Adipocyte (in vitro differentiated cells): ENCODE measurements around the gene OR2S2.
A peak's percentile ranks its signal among the peaks of the same experiment; 100 is the strongest.

Source experiments
- DNase-seq: peaks from one replicate; pipeline ENCODE4 v3.0.0-alpha.2; 2015; ENCODE audit warnings: low read depth
- H3K27me3 ChIP-seq: replicated peaks from 2 replicates; pipeline ENCODE4 v1.7.0; 2013; ENCODE audit warnings: mild to moderate bottlenecking, low read length, moderate library complexity; ENCODE audit not compliant: control insufficient read depth, insufficient read depth
- H3K36me3 ChIP-seq: 2 replicates; pipeline ENCODE4 v1.7.0; 2013; ENCODE audit warnings: low read length, mild to moderate bottlenecking, moderate library complexity; ENCODE audit not compliant: control insufficient read depth, insufficient read depth, severe bottlenecking
- H3K4me1 ChIP-seq: 2 replicates; pipeline ENCODE4 v1.7.0; 2013; ENCODE audit warnings: mild to moderate bottlenecking, low read length, moderate library complexity; ENCODE audit not compliant: control insufficient read depth, insufficient read depth
- H3K4me3 ChIP-seq: 2 replicates; pipeline ENCODE4 v1.7.0; 2013; ENCODE audit warnings: mild to moderate bottlenecking, low read length, moderate library complexity
- H3K9ac ChIP-seq: 2 replicates; pipeline ENCODE4 v1.7.0; 2013; ENCODE audit warnings: mild to moderate bottlenecking, low read length, moderate library complexity
- H3K9me3 ChIP-seq: 2 replicates; pipeline ENCODE4 v1.7.0; 2013; ENCODE audit warnings: mild to moderate bottlenecking, low read length, moderate library complexity; ENCODE audit not compliant: control insufficient read depth

OR2S2 gene

DNA sequence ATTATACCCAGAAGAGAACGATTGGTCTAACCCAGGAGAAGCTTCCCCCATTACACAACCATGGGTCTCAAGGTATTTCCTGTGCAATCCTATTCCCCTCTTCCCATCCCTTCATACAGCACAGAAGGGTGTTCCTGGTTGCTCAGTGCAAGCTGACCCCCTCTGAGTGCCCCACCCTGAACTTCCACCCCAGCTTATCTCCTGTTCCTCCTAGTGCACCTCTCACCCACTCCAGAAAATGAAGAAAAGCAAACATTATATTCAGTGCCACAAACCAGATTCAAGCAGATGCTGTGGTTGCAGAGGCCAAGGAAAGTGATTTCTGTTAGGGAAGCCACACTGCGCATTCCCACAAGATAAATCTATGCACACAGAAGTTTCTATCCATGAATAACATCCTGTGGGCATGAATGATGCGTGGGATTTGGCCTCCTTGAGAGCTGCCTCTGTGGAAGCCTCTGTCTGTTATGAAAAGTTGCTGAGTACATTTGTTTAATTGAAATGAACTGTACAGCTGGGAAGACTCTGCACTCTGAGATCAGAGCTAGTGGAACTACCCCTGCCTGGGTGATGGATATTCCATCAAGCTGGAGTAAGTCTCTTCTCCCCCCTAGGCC is 2.2 kb upstream of the OR2S2 start:
- peak; percentile 33 for DNase-seq
- peaks cover 13% of the 10 kb centered on the region for H3K4me1 ChIP-seq
- H3K4me3 ChIP-seq: no peak overlapping the region
- no peak overlapping the region for H3K9ac ChIP-seq
- H3K36me3 ChIP-seq: no peaks in the 10 kb centered on the region
- no peaks in the 10 kb centered on the region for H3K27me3 ChIP-seq
- H3K9me3 ChIP-seq: no peaks in the 10 kb centered on the region

DNA sequence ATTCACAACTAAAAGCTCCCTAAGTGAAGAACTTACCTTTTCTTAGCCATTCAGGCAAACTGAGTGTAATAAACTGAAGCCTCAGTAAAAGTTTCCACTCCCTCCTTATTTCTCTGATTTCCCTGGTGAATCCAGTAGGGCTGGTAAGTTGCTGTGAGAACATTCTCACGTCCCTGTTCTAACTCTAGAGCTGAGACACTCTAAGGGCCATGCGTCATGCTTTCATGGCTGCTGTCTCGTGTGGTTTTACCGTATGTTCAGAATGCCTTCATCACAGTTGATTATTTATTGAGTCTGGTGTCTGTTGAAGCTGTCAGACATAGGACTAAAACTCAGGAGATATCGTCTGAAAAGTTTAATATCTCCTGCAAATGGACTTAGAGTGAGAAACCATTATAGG is 1.3 kb downstream of the OR2S2 start:
- Histone ChIP-seq H3K4me1 (peaks cover 12% of the 10 kb centered on the region), H3K36me3 (no peaks in the 10 kb centered on the region), H3K4me3 (no peak overlapping the region), H3K27me3 (no peaks in the 10 kb centered on the region), H3K9ac (no peak overlapping the region), H3K9me3 (no peaks in the 10 kb centered on the region)
- no peak for DNase-seq

DNA sequence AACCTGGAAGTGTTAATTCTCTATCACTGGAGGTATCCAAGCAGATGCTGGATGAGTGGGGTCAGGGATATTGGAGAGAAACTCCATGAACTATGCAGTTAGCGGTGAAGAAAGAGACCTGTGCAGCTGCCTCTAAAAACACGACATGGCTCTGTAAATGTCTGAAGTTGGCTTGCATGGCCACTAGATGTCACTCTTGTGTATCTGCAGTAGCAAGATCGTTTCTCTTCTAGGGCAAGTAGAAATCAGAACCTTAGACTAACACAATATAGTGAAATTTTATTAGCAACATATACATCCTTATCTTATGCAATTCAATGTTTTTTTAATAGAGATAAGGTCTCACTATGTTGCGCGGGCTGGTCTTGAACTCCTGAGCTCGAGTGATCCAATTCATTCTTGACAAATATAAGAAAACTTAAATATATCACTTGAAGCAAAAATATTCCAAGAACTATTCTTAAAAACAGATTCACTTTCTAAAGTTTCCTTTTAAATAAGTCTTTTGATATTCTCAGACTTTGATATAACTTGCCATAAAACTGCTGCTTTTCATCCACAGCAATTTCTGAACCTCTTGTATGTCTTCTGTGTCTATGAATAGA is 2.9 kb downstream of the OR2S2 start:
- DNase-seq: peak; percentile 91
- peak overlapping the region; percentile 2 for H3K9ac ChIP-seq

DNA sequence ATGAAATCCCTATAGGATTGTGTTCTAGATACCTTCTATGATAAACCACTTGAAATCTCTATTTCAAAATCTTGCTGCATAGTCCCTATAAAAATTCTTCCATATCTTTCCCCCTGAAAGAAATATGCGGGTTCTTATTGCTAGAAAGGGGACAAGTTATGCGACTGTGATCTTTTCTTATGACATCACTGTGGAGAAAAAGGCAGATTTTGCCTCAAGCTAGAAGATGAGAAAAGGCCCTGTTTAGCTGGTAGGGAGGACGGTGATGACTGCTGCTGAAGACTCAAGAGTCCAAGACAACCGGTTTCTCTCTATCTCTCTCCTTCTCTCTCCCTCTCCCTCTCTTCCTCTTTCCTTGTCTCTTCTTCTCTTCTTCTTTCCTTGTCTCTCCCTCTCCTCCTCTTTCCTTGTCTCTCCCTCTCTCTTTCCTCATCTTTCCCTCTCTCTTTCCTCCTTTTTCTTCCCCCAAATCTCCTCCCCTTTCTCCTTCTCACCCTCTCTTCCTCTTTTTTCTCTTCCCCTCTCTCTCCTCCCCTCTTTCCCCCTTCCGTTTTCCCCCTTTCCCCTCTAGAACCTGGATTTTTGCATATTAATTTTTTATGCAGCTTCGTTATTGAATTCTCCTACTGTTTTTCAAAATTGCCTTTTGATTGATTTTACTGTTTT is 5.3 kb downstream of the OR2S2 start:
- no peaks in the 10 kb centered on the region for H3K9me3 ChIP-seq
- no peak overlapping the region for H3K4me3 ChIP-seq
- DNase-seq: no peak
- H3K27me3 ChIP-seq: no peaks in the 10 kb centered on the region
- no peak overlapping the region for H3K9ac ChIP-seq
- H3K36me3 ChIP-seq: no peaks in the 10 kb centered on the region
- peaks cover 10% of the 10 kb centered on the region for H3K4me1 ChIP-seq

More for the DNA sequence above, 2.9 kb downstream of the OR2S2 start:
- H3K36me3 ChIP-seq: no peaks in the 10 kb centered on the region
- H3K4me1 ChIP-seq: peaks cover 15% of the 10 kb centered on the region
- no peaks in the 10 kb centered on the region for H3K27me3 ChIP-seq
- H3K9me3 ChIP-seq: no peaks in the 10 kb centered on the region
- H3K4me3 ChIP-seq: no peak overlapping the region

DNA sequence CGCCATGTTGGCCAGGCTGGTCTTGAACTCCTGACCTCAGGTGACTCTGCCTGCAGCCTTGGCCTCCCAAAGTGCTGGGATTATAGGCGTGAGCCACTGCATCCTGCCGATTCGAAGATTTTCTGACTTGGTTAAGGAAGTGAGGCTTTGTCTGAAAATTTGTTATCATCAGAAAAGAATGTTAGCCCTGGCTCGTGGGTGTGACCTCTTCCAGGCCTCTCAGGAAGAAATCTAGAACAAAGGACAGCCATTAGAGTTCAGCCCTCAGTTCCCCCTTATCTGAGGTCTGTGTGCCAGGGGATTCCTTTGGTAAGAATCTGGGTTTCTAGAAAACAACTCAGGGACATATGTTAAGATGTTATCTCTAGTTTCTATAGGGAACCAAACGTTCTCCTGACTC is 6.2 kb downstream of the OR2S2 start:
- peak; percentile 44 for DNase-seq
- no peaks in the 10 kb centered on the region for H3K27me3 ChIP-seq
- no peak overlapping the region for H3K4me3 ChIP-seq
- H3K9me3 ChIP-seq: no peaks in the 10 kb centered on the region
- H3K9ac ChIP-seq: no peak overlapping the region
- H3K4me1 ChIP-seq: peaks cover 10% of the 10 kb centered on the region
- H3K36me3 ChIP-seq: no peaks in the 10 kb centered on the region

DNA sequence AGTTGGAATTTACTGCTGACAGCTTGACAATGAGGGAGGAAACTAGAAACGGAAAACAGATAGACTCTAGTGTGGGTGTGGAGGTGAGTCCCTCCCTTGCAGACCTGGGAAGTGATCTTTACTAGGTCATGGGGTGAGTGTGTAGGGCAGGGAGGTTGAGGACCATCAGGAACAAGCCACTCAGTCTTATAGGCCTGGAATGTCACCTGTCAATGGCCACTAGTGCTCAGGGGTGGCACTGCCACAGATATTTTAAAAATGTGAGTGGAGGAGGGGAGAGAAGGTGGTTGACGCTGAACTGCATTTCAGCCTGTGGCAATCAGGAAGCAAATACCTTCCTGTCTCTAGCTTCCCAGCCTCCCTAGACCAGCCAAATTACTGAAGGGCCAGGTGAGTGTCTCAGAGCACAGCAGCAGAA is 9.0 kb downstream of the OR2S2 start:
- H3K4me3 ChIP-seq: no peak overlapping the region
- H3K9ac ChIP-seq: no peak overlapping the region
- no peaks in the 10 kb centered on the region for H3K9me3 ChIP-seq
- H3K4me1 ChIP-seq: peaks cover 15% of the 10 kb centered on the region
- H3K36me3 ChIP-seq: no peaks in the 10 kb centered on the region
- H3K27me3 ChIP-seq: no peaks in the 10 kb centered on the region
- DNase-seq: no peak

DNA sequence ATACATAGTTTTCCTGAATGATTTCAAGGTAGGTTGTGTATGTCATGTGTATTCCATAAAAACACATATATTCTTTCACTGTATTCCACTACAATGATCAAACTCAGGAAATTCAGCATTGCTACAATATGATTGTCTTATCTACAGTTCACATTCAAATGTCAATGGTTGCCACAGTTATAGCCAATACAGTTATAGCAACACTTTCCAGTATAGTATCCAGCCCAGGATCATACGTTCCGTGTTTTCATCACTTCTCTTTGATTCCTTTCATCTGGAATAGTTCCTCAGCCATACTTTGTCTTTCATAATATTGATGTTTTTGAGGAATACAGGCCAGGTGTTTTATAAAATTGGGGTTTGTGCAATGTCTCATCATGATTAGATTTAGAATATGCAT is 9.5 kb downstream of the OR2S2 start:
- no peak overlapping the region for H3K9ac ChIP-seq
- H3K4me3 ChIP-seq: no peak overlapping the region
- no peak for DNase-seq
- no peaks in the 10 kb centered on the region for H3K9me3 ChIP-seq
- H3K4me1 ChIP-seq: peaks cover 15% of the 10 kb centered on the region
- no peaks in the 10 kb centered on the region for H3K36me3 ChIP-seq
- H3K27me3 ChIP-seq: no peaks in the 10 kb centered on the region

DNA sequence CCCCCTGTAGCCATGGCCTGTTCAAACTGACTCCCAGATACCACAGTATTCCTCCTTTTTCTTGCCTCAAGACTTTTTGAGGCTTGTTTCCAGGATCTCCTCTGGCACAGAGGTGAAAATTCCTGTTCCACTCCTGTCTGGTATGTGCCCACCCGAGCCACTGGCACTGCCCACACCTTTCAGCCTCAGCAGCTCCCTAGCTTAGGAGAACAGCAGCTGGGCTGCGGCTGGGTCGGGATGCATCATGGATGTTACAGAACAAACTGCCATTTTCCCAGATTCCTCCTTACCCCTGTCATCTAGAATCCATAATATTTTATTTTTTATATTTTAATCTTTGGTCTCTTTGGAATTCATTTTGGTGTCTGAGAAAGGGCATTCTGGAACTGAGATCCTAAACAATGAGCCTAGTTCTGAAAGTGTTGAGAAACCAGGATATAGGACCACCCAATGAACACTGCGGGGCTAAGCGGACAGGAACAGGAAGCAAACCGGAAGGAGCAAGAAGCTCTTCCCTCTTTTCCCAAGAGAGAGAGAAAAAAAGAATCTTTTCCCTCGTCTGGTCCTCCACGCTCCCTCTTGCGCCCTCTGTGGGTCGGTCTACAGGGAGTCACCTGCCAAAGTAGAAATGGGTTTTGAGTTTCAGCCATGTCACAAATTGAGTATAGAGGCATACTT is 12.5 kb downstream of the OR2S2 start:
- peak; percentile 93 for DNase-seq
- Histone ChIP-seq H3K4me3 (peak overlapping the region; percentile 71), H3K9me3 (no peaks in the 10 kb centered on the region), H3K4me1 (peaks cover 6% of the 10 kb centered on the region), H3K27me3 (no peaks in the 10 kb centered on the region), H3K9ac (peak overlapping the region; percentile 43), H3K36me3 (no peaks in the 10 kb centered on the region)

DNA sequence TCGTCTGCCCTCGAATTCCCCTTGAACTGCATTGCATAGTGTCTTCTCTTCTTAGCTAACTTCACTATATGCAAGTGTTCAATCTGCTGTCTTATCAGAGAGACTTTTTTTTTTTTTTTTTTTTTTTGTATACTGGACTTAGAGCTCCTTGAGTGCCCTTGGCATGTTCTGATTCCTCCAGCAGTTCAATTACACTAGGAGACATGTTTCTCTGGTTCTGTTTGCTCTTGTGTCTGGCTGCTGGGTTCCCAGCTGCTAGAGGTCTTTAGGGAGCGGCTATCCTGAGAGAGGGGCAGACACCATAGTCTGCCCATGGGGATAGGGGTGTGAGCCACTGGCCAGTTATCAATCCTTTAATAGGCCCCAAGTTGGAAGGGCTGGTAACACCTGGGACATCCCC is 13.1 kb downstream of the OR2S2 start:
- Histone ChIP-seq H3K27me3 (no peaks in the 10 kb centered on the region), H3K4me3 (no peak overlapping the region), H3K9ac (no peak overlapping the region), H3K36me3 (no peaks in the 10 kb centered on the region), H3K4me1 (peaks cover 6% of the 10 kb centered on the region), H3K9me3 (no peaks in the 10 kb centered on the region)
- DNase-seq: no peak

DNA sequence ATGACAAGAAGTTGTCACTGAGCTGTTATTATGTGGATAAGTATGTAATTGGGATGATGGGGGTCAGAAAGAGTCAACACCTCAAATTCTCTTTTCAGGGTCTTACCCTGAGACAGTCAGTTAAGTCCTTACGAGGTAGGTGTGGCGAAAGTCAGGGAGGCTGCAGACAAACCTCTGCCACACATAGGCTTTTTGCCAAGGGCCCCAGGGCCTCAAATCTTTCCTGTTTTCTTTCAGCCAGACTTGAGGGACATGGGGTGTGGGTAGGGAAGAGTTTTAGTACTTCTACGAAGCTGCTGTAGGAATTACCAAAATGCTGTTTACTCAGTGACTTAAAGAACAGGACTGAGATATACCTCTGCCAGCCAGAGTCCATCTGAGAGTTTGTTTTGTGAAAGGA is 13.8 kb downstream of the OR2S2 start:
- H3K4me3 ChIP-seq: no peak overlapping the region
- no peak for DNase-seq
- H3K9me3 ChIP-seq: no peaks in the 10 kb centered on the region
- peaks cover 6% of the 10 kb centered on the region for H3K4me1 ChIP-seq
- H3K36me3 ChIP-seq: no peaks in the 10 kb centered on the region
- H3K27me3 ChIP-seq: no peaks in the 10 kb centered on the region
- no peak overlapping the region for H3K9ac ChIP-seq

DNA sequence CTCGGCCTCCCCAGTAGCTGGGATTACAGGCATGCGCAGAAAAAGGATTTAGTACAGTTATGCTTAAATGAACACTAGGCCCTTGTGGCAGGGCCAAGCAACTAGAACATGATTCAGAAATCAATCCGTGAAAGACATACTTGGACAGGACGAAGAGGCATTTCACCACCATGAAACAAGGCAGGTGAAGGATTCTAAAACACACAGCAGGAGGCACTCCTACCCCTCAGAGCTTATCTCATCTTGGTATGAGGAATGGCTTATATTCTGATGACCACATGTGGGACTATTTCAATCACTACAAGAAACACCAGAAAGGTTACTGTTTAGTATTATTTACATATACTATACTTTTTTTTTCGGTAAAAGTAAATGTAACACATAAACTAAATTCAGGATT is 15.7 kb downstream of the OR2S2 start:
- Histone ChIP-seq H3K27me3 (no peaks in the 10 kb centered on the region), H3K9me3 (no peaks in the 10 kb centered on the region), H3K4me1 (peaks cover 6% of the 10 kb centered on the region), H3K9ac (no peak overlapping the region), H3K36me3 (no peaks in the 10 kb centered on the region), H3K4me3 (no peak overlapping the region)
- DNase-seq: no peak
